Bone marrow (tissue), 2 donors: Measurements from ENCODE around the gene TRIOBP.
"Not testable (repeated sequence)": the region's sequence is repeated elsewhere in the genome, so short reads cannot be mapped to it uniquely, and the experiment has no call there.

Experiments
- DNase-seq, 2 donors: peaks; one replicate each; lab custom pipeline; 2025; lab: John Stamatoyannopoulos, UW

The TRIOBP gene, protein sequence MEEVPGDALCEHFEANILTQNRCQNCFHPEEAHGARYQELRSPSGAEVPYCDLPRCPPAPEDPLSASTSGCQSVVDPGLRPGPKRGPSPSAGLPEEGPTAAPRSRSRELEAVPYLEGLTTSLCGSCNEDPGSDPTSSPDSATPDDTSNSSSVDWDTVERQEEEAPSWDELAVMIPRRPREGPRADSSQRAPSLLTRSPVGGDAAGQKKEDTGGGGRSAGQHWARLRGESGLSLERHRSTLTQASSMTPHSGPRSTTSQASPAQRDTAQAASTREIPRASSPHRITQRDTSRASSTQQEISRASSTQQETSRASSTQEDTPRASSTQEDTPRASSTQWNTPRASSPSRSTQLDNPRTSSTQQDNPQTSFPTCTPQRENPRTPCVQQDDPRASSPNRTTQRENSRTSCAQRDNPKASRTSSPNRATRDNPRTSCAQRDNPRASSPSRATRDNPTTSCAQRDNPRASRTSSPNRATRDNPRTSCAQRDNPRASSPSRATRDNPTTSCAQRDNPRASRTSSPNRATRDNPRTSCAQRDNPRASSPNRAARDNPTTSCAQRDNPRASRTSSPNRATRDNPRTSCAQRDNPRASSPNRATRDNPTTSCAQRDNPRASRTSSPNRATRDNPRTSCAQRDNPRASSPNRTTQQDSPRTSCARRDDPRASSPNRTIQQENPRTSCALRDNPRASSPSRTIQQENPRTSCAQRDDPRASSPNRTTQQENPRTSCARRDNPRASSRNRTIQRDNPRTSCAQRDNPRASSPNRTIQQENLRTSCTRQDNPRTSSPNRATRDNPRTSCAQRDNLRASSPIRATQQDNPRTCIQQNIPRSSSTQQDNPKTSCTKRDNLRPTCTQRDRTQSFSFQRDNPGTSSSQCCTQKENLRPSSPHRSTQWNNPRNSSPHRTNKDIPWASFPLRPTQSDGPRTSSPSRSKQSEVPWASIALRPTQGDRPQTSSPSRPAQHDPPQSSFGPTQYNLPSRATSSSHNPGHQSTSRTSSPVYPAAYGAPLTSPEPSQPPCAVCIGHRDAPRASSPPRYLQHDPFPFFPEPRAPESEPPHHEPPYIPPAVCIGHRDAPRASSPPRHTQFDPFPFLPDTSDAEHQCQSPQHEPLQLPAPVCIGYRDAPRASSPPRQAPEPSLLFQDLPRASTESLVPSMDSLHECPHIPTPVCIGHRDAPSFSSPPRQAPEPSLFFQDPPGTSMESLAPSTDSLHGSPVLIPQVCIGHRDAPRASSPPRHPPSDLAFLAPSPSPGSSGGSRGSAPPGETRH (N-terminal part only)

DNA sequence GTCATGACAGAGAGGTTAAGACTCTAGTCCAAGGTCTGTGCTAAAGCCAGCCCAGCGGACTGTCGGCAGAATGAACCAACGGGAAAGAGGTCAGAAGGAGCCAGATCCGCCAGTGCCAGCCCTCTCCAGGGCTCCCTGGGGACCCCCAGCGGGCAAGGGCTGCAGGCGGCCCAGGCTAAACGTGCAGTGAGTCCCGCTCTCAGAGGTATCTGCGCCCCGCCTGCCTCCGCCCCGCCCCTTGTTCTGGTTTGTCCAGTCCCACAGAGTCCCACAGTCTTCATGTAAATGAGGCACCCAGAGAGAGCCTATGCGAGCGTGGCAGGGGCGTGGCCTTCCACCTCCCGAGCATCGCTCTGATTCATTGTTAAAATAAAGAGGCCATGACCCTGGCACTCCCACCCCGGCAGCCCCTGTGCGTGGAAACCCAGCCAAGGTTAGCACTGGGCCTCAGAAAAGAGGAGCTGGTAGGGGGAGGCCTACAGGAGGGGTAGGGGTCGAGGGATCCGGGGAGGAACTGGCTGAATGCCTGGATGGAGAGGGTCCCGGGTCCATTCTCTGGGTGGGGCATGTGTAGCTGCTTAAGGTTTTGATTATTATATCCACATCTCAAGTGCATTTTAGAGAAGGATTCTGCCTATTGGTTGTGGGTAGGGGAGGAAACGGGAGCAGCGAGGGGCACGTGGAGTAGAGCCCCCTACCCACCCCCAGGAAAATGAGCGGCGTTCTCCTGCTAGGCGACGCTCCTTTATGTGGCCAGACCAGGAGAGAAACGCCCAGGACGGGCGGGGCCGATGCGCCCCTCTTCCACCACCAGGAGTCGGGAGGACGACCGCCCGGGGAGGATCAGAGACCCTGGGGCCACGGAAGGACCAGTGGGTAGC, at the start of gene TRIOBP:
Gene TRIOBP (plus strand): TSS at position 392 of the 881 bp plus-strand sequence. CDS start 4,318 bp downstream, outside the sequence.
- DNase-seq = peak; percentile 62 to 92

DNA sequence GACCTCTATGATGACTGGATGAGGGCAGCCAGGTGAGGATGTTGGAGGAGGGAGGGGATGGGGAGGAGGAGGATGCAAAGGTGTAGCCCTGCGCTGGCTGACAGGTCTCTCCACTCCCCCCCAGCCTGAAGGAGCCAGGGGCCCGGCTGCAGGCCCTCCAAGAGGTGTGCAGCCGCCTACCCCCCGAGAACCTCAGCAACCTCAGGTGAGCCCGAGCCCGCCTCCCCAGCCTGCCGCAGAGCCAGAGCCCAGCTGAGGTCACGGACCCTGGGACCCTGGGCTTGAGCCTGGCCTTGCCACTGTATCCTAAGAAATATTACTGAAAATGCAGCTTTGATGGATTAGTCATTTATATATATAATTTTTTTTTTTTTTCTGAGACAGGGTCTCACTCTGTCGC, 49.5 kb upstream of the TRIOBP start:
- DNase-seq = no peak

DNA sequence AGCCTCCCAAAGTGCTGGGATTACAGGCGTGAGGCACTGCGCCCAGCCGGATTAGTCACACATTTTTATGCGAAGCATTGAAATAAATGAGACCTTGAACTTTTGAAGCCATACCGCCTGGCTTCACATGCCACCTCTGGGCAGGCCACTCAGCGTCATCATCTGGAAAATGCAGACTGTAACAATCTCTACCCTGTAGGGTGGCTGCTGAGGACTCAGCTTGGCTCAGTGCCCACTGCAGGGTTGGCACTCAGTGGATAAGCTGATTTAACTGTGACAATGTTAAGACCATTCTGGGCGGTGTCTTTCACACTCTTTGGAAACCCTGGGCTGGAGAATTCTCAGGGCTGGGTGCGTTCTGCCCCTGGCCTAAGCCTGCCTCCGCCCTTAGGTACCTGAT, 48.9 kb upstream of the TRIOBP start:
- no peak for DNase-seq

DNA sequence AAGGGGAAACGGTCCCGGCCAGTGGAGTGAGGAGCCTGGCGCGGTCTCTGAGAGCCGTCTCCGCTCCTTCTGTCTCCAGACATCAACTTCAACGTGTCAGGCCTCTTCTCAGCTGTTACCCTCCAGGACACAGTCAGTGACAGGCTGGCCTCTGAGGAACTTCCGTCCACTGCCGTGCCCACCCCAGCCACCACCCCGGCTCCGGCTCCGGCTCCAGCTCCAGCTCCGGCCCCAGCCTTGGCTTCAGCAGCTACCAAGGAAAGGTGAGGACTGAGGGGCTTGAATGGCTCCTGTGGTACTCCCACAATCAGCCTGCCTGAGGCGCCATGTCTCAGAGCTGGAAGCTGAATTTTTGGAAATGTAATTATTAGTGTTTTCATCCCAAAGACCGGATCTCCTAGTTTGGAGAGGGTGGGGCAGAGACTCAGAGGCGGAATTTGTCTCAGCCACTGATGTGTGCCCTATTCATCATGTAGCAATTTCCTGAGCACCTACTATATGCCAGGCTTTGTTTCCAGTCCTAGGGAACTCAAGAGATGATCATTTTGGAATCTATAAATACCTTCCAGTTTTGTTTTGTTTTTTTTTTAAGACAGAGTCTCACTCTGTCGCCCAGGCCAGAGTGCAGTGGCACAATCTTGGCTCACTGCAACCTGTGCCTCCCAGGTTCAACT, 46.2 kb upstream of the TRIOBP start:
- DNase-seq = no peak

DNA sequence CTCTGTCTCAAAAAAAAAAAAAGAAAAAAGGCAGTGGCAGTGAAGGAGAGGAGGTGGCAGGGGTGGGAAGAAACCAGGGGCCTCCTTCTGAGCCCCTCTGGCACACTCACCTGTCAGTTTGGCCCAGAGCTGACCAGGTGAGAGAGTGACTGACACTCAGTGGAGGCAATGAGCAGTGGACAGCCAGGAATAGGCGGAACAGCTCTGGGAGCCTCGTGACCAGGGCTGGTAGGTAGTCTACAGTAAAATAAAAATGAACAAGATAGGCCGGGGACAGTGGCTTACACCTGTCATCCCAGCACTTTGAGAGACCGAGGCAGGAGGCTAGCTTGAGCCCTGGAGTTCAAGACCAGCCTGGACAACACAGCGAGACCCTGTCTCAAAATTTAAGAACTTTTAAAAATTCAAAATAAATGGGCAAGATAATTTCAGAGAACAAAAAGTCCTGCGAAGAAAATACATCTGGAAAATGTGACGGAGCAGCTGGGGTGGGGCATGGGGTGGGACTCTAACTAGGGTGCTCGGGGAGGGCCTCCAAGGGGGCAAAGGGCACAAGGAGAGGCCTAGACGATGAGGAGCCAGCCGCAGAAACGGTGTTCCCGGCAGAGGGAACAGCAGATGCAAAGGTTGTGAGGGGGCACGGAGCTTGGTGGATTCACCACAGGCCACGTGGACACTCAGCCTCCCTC, 42.1 kb upstream of the TRIOBP start:
- DNase-seq = no peak

DNA sequence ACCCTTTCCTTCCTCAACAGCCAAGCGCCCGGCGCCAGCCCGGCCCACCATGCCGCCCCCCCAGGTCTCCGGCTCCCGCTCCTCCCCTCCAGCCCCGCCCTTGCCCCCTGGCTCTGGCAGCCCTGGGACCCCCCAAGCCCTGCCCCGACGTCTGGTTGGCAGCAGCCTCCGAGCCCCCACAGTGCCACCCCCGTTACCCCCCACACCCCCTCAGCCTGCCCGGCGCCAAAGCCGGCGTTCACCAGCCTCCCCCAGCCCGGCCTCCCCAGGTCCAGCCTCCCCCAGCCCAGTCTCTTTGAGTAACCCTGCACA, 41.6 kb upstream of the TRIOBP start:
- no peak for DNase-seq

DNA sequence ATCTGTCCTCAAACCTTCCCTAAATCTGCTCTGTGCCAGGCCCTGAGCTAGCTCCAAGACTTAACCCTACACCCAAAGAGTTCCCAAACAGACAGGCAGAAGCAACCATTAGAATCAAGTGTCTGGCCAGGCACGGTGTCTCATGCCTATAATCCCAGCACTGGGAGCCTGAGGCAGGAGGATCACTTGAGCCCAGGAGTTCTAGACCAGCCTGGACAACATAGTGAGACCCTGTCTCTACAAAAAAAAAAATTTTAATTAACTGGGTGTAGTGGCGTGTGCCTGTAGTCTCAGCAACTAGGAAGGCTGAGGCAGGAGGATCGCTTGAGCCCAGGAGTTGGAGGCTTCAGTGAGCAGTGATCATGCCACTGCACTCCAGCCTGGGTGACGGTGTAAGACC, 40.3 kb upstream of the TRIOBP start:
- not testable (repeated sequence) for DNase-seq

DNA sequence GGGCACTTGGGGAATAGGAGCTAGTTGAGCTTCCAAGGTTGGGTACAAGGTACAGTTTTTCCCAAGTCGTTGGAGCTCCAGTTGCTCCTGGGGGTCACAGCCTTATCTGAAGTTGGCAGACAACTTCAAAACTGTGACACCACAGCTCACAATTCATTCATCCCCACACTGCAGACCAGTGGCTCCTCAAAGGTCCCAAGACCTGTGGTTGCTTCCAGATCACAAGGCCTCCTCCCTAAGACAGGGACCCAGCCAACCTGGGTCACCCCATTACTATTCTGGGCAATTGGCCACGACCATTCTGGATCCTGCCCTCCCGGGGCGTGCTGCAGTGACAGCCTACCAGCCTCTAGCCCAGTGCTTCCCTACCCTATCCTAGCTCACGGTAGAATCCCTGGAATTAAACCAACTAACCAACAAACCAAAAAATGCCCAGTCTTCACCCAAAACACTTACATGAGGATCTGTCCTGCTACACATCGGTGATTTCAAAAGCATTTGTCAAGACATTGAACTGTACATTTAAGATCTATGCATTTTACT, 39.2 kb upstream of the TRIOBP start:
- no peak for DNase-seq

DNA sequence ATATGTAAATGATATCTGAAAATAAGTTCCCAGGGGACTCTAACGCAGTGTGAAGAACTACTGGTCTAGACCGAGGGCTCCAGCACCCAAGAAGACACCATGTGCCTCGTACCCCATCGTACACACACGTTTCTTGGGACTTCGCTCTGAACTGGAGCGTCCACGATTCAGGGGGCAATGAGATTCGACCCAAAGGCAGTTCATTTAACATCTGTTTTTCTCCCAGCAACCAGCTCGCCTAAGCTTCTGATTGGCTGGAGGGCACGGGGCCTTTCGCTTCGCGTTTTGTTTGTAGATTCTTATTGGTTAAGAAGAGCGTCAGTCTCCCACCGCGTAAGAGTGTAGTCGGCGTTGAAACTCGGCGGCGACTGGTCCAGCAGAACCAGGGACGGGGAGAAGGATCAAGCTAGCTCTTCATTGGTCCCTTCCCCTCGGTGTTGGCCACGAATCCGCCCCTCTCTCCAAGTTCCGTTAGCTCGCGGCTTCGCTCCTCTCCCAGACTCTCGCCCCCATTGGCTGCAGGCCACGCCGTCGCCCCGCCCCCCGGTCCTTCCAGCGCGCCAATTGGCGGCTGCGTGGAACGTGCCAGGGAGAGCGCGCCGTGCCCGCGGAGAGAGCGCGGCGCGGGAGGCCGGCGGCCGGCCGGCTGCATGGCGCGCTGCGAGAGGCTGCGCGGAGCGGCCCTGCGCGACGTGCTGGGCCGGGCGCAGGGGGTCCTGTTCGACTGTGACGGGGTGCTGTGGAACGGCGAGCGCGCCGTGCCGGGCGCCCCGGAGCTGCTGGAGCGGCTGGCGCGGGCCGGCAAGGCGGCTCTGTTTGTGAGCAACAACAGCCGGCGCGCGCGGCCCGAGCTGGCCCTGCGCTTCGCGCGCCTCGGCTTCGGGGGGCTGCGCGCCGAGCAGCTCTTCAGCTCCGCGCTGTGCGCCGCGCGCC, 38.4 kb upstream of the TRIOBP start, which contains the start of gene PDXP:
Gene PDXP (plus strand): TSS at position 591 of the 933 bp plus-strand sequence. CDS start 60 bp downstream, at position 651.
- peak; percentile 95 to 99 for DNase-seq

DNA sequence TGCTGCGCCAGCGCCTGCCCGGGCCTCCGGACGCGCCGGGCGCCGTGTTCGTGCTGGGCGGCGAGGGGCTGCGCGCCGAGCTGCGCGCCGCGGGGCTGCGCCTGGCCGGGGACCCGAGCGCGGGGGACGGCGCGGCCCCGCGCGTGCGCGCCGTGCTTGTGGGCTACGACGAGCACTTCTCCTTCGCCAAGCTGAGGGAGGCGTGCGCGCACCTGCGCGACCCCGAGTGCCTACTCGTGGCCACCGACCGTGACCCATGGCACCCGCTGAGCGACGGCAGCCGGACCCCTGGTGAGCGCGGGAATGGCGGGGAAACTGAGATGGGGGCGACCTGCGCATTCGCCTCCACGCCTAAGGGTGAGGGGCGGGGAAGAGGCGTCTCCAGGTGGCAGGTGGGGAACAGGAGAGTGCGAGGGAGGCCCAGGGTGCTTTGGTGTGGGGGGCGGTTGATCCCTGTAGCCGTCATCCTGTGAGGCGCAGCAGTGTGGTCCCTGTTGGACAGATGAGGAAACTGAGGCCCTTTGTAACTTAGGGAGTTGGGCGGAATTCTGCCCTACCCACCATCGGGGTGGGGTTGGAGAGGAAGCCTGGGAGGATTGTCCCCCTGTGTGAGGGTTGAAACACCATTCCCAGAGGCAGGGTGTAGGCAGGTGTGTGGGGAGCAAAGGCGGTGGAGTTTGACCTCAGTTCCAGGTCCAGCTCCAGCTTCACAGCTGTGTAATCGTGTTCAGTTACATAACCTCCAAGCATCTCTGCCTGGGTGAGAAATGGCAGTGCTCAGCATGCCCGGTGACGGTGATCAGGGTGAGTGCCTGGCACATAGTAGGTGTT, 37.6 kb upstream of the TRIOBP start:
- no peak for DNase-seq

DNA sequence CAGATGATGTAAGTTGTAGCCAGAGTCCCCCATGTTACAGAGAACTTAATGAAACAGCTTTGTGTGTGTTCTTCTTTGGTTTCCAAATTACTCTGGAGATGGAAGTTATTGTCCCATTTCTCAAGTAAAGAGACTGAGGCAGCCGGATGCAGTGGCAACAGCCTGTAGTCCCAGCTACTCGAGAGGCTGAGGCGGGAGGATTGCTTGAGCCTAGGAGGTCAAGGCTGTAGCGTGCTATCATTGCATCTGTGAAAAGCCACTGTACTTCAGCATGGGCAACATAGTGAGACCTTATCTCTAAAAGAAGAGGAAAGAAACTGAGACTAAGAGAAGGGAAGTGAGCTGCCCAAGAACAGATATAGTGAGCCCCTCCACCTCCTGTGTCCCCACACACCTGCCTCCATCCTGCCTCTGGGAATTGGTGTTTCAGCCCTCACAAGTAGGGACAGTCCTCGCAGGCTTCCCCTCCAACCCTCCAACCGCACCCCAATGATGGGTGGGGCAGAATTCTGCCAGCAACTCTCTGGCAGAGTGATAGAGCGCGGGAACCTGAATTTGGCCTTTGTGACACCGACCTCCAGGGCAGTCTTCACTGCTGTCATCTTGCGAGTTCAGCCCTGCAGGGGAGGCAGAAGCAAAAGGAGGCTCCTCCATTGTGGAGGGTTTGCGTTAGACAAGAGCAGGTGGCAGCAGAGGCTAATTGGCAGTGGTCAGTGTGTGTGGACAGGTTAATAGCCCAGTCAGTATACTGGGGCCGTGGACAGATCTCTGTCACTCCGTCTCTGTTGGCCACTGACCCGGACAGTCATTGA, 36.7 kb upstream of the TRIOBP start:
- DNase-seq = no peak

DNA sequence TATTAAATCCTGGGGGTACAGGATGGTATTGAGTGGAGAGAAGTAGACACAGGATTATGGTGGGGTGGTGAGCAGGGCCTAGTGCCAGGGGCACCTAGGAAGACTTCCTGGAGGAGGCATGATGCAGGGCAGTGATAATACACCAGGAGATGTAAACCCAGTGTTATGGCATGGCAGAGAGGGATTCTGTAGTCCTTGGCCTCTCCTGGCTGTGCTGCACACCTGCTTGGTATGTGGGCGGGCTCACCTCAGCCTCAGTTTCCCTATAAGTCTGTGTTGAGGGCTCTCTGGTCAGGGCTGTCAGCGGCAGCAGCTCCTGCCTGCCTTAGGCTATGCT, 36.2 kb upstream of the TRIOBP start:
- DNase-seq = no peak

DNA sequence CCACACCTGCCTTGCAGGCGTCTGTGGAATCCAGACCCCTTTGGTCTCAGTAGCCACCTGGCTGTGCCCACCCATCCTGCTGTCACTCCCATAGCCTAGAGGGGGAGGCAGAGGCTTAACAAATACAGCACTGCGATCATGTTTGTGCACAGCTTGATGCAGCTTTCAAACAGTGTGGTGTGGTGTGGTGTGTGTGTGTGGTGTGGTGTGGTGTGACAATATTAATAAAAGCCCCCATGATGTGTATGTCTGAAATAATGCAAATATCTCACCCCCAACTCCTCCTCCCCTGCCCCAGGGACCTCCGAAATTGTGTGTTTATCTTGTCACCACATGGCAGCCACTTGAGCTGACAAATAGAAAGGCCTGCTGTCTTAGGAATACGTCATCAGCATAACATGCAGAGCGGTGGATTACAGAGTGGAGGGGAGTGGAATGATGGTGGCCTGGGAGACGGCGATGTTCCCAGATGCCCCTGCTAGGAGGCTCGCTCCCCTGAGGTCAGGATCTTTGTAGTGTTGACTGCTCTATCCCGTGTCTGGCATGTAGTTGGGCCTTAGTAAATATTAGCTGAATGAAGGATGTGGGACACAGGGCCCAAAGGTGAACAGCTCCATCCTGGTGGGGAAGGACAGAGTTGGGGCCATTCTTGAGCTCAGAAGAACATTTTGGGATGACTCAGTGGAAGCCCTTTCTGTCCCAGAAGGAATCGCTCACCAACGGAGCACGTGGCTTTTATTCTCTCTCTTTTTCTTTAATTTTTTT, 35.5 kb upstream of the TRIOBP start:
- peak in 1 of 2 donors; percentile 21 for DNase-seq

DNA sequence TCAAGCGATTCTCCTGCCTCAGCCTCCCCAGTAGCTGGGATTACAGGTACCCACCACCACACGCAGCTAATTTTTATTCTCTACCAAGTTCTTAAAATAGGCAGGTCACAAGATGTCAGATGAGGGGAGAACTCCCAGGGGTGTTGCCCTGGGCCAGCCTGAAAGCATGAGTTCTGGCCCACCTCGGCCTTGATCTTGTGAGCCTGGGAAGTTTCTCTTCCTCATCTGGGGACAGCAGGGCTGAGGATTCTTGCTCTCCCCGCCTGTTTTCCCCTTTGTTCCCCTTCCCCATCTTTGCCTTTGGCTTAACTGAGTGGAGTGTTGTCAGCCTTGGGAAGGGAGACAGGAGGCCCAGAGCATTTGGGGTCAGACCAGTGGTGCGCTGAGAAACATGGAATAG, 34.8 kb upstream of the TRIOBP start:
- DNase-seq = no peak

DNA sequence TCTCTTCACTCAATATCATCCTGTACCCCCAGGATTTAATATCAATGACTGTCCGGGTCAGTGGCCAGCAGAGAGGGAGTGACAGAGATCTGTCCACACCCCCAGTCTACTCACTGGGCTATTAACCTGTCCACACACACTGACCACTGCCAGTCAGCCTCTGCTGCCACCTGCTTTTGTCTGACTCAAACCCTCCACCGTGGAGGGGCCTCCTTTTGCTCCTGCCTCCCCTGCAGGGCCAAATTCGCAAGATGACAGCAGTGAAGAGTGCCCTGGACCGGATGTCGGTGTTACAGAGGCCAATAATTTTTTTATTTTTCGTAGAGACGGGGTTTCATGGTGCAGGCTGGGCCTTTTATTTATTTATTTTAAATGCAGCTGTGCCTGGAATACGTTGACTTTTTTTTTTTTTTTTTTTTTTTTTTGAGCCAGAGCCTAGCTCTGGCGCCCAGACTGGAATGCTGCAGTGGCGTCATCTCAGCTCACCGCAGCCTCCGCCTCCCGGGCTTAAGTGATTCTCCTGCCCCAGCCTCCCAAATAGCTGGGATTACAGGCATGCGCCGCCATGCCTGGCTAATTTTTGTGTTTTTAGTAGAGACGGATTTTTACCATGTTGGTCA, 33.2 kb upstream of the TRIOBP start:
- no peak for DNase-seq
